HCT116 (cell line): Measurements from ENCODE around the gene RASGEF1C. TPM values are rescaled to one million over a fixed set of nuclear protein-coding genes. Genes with fewer than 3 reads are reported as not detected.

Experiments used
- ATAC-seq: fragments of 200-7000 bp; cut with Tn5 transposase; 2 replicates; pipeline ENCODE4 v1.9.1; 2020; ENCODE audit warnings: mild to moderate bottlenecking, moderate library complexity
- BruUV-seq: library from RNA; stranded (reverse); fragments of 400-500 nt; replicated peaks from 2 replicates; lab custom pipeline; 2021; lab: Mats Ljungman, UMichigan
- CTCF ChIA-PET: fragments of 300-600 bp; sonication (Branson Sonifier 250); formaldehyde crosslinking; loops from one replicate; lab custom pipeline; 2021; ENCODE audit warnings: antibody characterized with exemption; lab: Charles Lee
- POLR2A ChIA-PET: fragments of 300-600, 350-600 bp; sonication (Branson Sonifier 250); formaldehyde crosslinking; loops from one replicate; lab custom pipeline; 2021; ENCODE audit warnings: antibody characterized with exemption; lab: Charles Lee
- RAD21 ChIA-PET, 2 experiments: fragments of 300-600 bp; sonication (Branson Sonifier 250); formaldehyde crosslinking; loops; one replicate each; lab custom pipeline; 2023; ENCODE audit warnings: low total read pairs in 2 of 2; ENCODE audit not compliant: uncharacterized antibody in 2 of 2, unreplicated experiment in 2 of 2, low non-redundant PET in 1 of 2; lab: Charles Lee
- DNase-seq: peaks from one replicate; pipeline ENCODE4 v3.0.0-alpha.2; 2010; ENCODE audit warnings: low read depth, low spot score
- H2AFZ ChIP-seq: fragments of 200-600 bp; shearing (Covaris generic), sonication (generic); 2 replicates; pipeline ENCODE4 v1.6.1; 2017; ENCODE audit warnings: low read depth, mixed run types, mixed read lengths, antibody characterized with exemption, low read length; ENCODE audit not compliant: poor library complexity, severe bottlenecking
- H3K27ac ChIP-seq: 2 replicates; pipeline ENCODE4 v1.5.1; 2012; ENCODE audit warnings: low read depth, low read length
- H3K27me3 ChIP-seq: fragments of 200-600 bp; sonication (generic); 2 replicates; pipeline ENCODE4 v1.6.1; 2016; ENCODE audit warnings: mixed run types, low read length, mixed read lengths; ENCODE audit not compliant: insufficient read depth
- H3K36me3 ChIP-seq, 2 experiments: fragments of 200-500 bp in 1 of 2; fragments of 200-600 bp in 1 of 2; sonication (Bioruptor generic) in 1 of 2; sonication (generic) in 1 of 2; 2 replicates each; pipeline versions ENCODE4 v1.5.1 to v1.6.1; 2014 to 2016; ENCODE audit warnings: low read length in 2 of 2, inconsistent platforms in 1 of 2, mixed read lengths in 1 of 2, mixed run types in 1 of 2; ENCODE audit not compliant: insufficient read depth in 2 of 2, control insufficient read depth in 1 of 2
- H3K4me1 ChIP-seq, 2 experiments: fragments of 200-600 bp in 1 of 2; sonication (generic) in 1 of 2; 2 replicates each; pipeline versions ENCODE4 v1.5.1 to v1.6.1; 2012 to 2017; ENCODE audit warnings: low read length in 2 of 2, inconsistent platforms in 1 of 2, mild to moderate bottlenecking in 1 of 2, mixed read lengths in 1 of 2, mixed run types in 1 of 2, moderate library complexity in 1 of 2; ENCODE audit not compliant: insufficient read depth in 2 of 2, control insufficient read depth in 1 of 2
- H3K4me2 ChIP-seq: fragments of 200-600 bp; sonication (generic); 2 replicates; pipeline ENCODE4 v1.6.1; 2017; ENCODE audit warnings: mixed run types, low read length, mixed read lengths
- H3K4me3 ChIP-seq, 2 experiments: fragments of 200-600 bp in 1 of 2; sonication (generic) in 1 of 2; replicated peaks in 1 of 2; 2 replicates each; pipeline ENCODE4 v1.5.1; 2011 to 2016; ENCODE audit warnings: low read length in 2 of 2, control low read depth in 1 of 2, low read depth in 1 of 2, mild to moderate bottlenecking in 1 of 2, mixed read lengths in 1 of 2, mixed run types in 1 of 2
- H3K79me2 ChIP-seq: fragments of 200-600 bp; sonication (generic); 2 replicates; pipeline ENCODE4 v1.6.1; 2017; ENCODE audit warnings: mild to moderate bottlenecking, mixed run types, low read length, moderate library complexity, mixed read lengths; ENCODE audit not compliant: insufficient read depth
- H3K9ac ChIP-seq: fragments of 200-600 bp; sonication (generic); 2 replicates; pipeline ENCODE4 v1.6.1; 2016; ENCODE audit warnings: low read length, mixed read lengths
- H3K9me2 ChIP-seq: fragments of 200-600 bp; sonication (generic), shearing (Covaris generic); 2 replicates; pipeline ENCODE4 v1.6.1; 2017; ENCODE audit warnings: mixed run types, mild to moderate bottlenecking, moderate library complexity; ENCODE audit not compliant: insufficient read depth
- H3K9me3 ChIP-seq, 2 experiments: fragments of 200-500 bp in 1 of 2; fragments of 200-600 bp in 1 of 2; sonication (Bioruptor generic) in 1 of 2; sonication (generic) in 1 of 2; 2 replicates each; pipeline ENCODE4 v1.6.1; 2014 to 2017; ENCODE audit warnings: low read length in 2 of 2, mixed read lengths in 2 of 2, inconsistent platforms in 1 of 2, low read depth in 1 of 2, mild to moderate bottlenecking in 1 of 2, mixed run types in 1 of 2, moderate library complexity in 1 of 2; ENCODE audit not compliant: control insufficient read depth in 1 of 2, insufficient read depth in 1 of 2
- H4K20me1 ChIP-seq: fragments of 200-600 bp; sonication (generic), shearing (Covaris generic); 2 replicates; pipeline ENCODE4 v1.6.1; 2017; ENCODE audit warnings: mixed run types, mild to moderate bottlenecking, moderate library complexity; ENCODE audit not compliant: insufficient read depth
- EZH2 ChIP-seq: fragments of 200-600 bp; sonication (generic); IDR thresholded peaks from 2 replicates; pipeline ENCODE4 v1.6.1; 2017; ENCODE audit warnings: antibody characterized with exemption, mixed run types
- EZH2phosphoT487 ChIP-seq: fragments of 200-600 bp; IDR thresholded peaks from 2 replicates; pipeline ENCODE4 v1.6.1; 2018; ENCODE audit warnings: antibody characterized with exemption, borderline replicate concordance
- JUND ChIP-seq: IDR thresholded peaks from 2 replicates; pipeline ENCODE4 v1.6.1; 2012
- REST ChIP-seq: IDR thresholded peaks from 2 replicates; pipeline ENCODE4 v1.6.1; 2012; ENCODE audit warnings: low read depth
- SIN3A ChIP-seq: IDR thresholded peaks from 2 replicates; pipeline ENCODE4 v1.6.1; 2012; ENCODE audit warnings: low read depth
- SP1 ChIP-seq: IDR thresholded peaks from 2 replicates; pipeline ENCODE4 v1.6.1; 2012; ENCODE audit warnings: low read depth
- SRF ChIP-seq: IDR thresholded peaks from 2 replicates; pipeline ENCODE4 v1.6.1; 2012; ENCODE audit warnings: low read depth
- ZNF274 ChIP-seq: fragments of 200-500 bp; sonication (Bioruptor generic); IDR thresholded peaks from 2 replicates; pipeline ENCODE4 v1.6.1; 2014; ENCODE audit warnings: mild to moderate bottlenecking, low read depth, low read length, inconsistent platforms
- intact Hi-C: fragments of 100-400 bp; cut with micrococcal nuclease; formaldehyde crosslinking; loops from 2 replicates; pipeline ENCODE4 v1.10.0; 2022
- total RNA-seq: library from RNA; stranded (reverse); gene quantifications from one replicate; pipeline ENCODE4 v1.2.1, GENCODE V29; 2021; ENCODE audit not compliant: unreplicated experiment

Gene RASGEF1C
- total RNA-seq, 1 experiment from 2014 or later: 1.2 TPM

- no peaks in the 10 kb centered on the region for H3K27me3 ChIP-seq
- no peak overlapping the region for H3K4me3 ChIP-seq
- H2AFZ ChIP-seq: no peak overlapping the region
- ChIA-PET RAD21 (no interaction called here), CTCF (interaction anchor here (1.0 kb wide), 1 partner anchor 200 kb away, joined by 3 read pairs; no protein-coding TSS in a partner anchor), POLR2A (no interaction called here)
- intact Hi-C loops: no loop called here
- no peaks in the 10 kb centered on the region for H4K20me1 ChIP-seq
- H3K4me2 ChIP-seq: no peak overlapping the region
- H3K4me1 ChIP-seq: peaks cover 0 to 5% of the 10 kb centered on the region in 2 experiments; a peak in 1 of 4 replicates
- no peaks in the 10 kb centered on the region for H3K9me3 ChIP-seq
- no peak overlapping the region for H3K27ac ChIP-seq
- no peak for ATAC-seq
- no peaks in the 10 kb centered on the region for H3K36me3 ChIP-seq
- no peaks in the 10 kb centered on the region for H3K9me2 ChIP-seq
- no TSS peak for BruUV-seq
- no peak overlapping the region for H3K9ac ChIP-seq
- no peak for TF ChIP-seq SRF
- TF ChIP-seq EZH2: no peak
- TF ChIP-seq SIN3A: no peak
- TF ChIP-seq SP1: no peak
- no peak for TF ChIP-seq JUND
- TF ChIP-seq EZH2phosphoT487: no peak
- no peak for TF ChIP-seq ZNF274
- no peak for TF ChIP-seq REST
- H3K79me2 ChIP-seq: no peaks in the 10 kb centered on the region
- no peak for DNase-seq
Observed at GRCh38 chr5:180116077-180116999, 92.7 kb downstream of the RASGEF1C start.
